K562 (cell line): Measurements from ENCODE around the gene FANCC.

Source experiments
- BHLHE40 ChIP-seq: IDR thresholded peaks from 2 replicates; pipeline ENCODE4 v1.6.1; 2011; ENCODE audit warnings: low read length, improper control_type of control experiment
- CBX2 ChIP-seq: fragments of 200-600 bp; sonication (generic); IDR thresholded peaks from one replicate; pipeline ENCODE4 v1.6.1; 2012; ENCODE audit warnings: mild to moderate bottlenecking, low read length, inconsistent platforms; ENCODE audit not compliant: insufficient read depth, poor library complexity, severe bottlenecking
- DEAF1 ChIP-seq: fragments of 450-650 bp; formaldehyde crosslinking; IDR thresholded peaks from 2 replicates; pipeline ENCODE4 v1.4.0; 2020; ENCODE audit warnings: mild to moderate bottlenecking, moderate library complexity
- FOXJ2 ChIP-seq: fragments of 200-800 bp; sonication (Bioruptor generic); IDR thresholded peaks from 2 replicates; pipeline ENCODE4 v1.6.1; 2016; ENCODE audit warnings: missing genetic modification characterization, missing compliant biosample characterization
- FOXM1 ChIP-seq, 2 experiments: fragments of 450-650 bp in 1 of 2; sonication (generic) in 1 of 2; formaldehyde crosslinking in 1 of 2; IDR thresholded peaks; 2 replicates each; pipeline versions ENCODE4 v1.6.1 to v1.9.0; 2017 to 2022; ENCODE audit warnings: low read depth in 2 of 2, mild to moderate bottlenecking in 2 of 2, missing genetic modification reagents in 1 of 2, moderate library complexity in 1 of 2
- GABPB1 ChIP-seq: sonication (generic); formaldehyde crosslinking; IDR thresholded peaks from 2 replicates; pipeline ENCODE4 v1.8.0; 2022; ENCODE audit warnings: mild to moderate bottlenecking, missing genetic modification reagents
- KAT8 ChIP-seq: fragments of 450-650 bp; IDR thresholded peaks from 2 replicates; pipeline ENCODE4 v1.6.1; 2016; ENCODE audit warnings: low read depth, mild to moderate bottlenecking
- MAZ ChIP-seq, 2 experiments: fragments of 450-650 bp in 1 of 2; sonication (generic) in 1 of 2; formaldehyde crosslinking; IDR thresholded peaks in 1 of 2; conservative IDR thresholded peaks in 1 of 2; 2 replicates each; pipeline versions ENCODE4 v1.4.0 to v1.5.0; 2020; ENCODE audit warnings: mild to moderate bottlenecking in 1 of 2, missing genetic modification reagents in 1 of 2
- MYNN ChIP-seq, 2 experiments: sonication (generic); formaldehyde crosslinking in 1 of 2; IDR thresholded peaks; 2 replicates each; pipeline versions ENCODE4 v1.5.0 to v1.6.1; 2016 to 2020; ENCODE audit warnings: antibody characterized with exemption in 1 of 2, missing genetic modification reagents in 1 of 2
- POLR2A ChIP-seq: fragments of 450-650 bp; conservative IDR thresholded peaks from 2 replicates; pipeline ENCODE4 v1.6.1; 2016
- YY1 ChIP-seq, 3 experiments: IDR thresholded peaks; 2 replicates each; pipeline ENCODE4 v1.6.1; 2011; ENCODE audit warnings: low read length in 2 of 3, mild to moderate bottlenecking in 2 of 3, moderate library complexity in 2 of 3, borderline replicate concordance in 1 of 3, control low read depth in 1 of 3, low read depth in 1 of 3; ENCODE audit not compliant: insufficient read depth in 3 of 3, insufficient replicate concordance in 2 of 3, control insufficient read depth in 1 of 3, insufficient read length in 1 of 3; ENCODE audit errors: extremely low read depth in 1 of 3
- ZBTB7A ChIP-seq: IDR thresholded peaks from 2 replicates; pipeline ENCODE4 v1.6.1; 2011; ENCODE audit warnings: low read depth, mild to moderate bottlenecking, low read length, moderate library complexity, borderline replicate concordance; ENCODE audit not compliant: control insufficient read depth
- TF ChIP-seq, protein P1 (sequence below), 3 experiments: IDR thresholded peaks in 2 of 3; conservative IDR thresholded peaks in 1 of 3; 2 replicates each; pipeline ENCODE4 v1.5.1; 2011 to 2012; ENCODE audit warnings: low read length in 3 of 3, mild to moderate bottlenecking in 3 of 3, control low read depth in 2 of 3, improper control_type of control experiment in 1 of 3, inconsistent platforms in 1 of 3, low read depth in 1 of 3, mixed read lengths in 1 of 3, moderate library complexity in 1 of 3; ENCODE audit not compliant: insufficient read depth in 2 of 3

DNA sequence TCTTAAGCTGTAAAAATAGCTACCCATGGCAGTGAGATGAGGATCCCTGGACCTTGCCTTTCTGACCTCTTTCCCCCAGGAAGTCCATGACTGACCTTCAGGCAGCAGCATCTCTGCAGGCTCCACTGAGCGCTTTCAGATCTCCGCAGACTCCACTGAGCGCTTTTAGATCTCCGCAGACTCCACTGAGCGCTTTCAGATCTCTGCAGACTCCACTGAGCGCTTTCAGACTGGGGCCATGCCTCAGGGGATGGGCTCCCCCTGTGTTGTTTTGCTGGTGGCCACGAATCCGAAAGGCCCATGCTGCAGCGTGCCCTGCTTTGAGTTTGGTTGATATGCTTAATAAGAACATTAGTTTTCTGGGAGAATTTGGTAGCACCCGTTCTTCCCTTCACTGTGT, 254.2 kb downstream of the FANCC start:
- TF ChIP-seq FOXJ2 (no peak), BHLHE40 (no peak), MYNN (IDR thresholded peaks at IDR 0.05) (no peak), MYNN (CRISPR knock-in tag; IDR thresholded peaks at IDR 0.05) (no peak), MAZ (CRISPR knock-in tag; conservative IDR thresholded peaks at IDR 0.05 in 1 of 2, IDR thresholded peaks at IDR 0.05 in 1 of 2) (no peak), YY1 (IDR thresholded peaks at IDR 0.05; ENCODE audit: borderline replicate concordance in 1 of 3, control insufficient read depth in 1 of 3, extremely low read depth in 1 of 3, insufficient read depth in 3 of 3, insufficient read length in 1 of 3, insufficient replicate concordance in 2 of 3, low read depth in 1 of 3, low read length in 2 of 3) (no peak), FOXM1 (IDR thresholded peaks at IDR 0.05; ENCODE audit: low read depth) (no peak), FOXM1 (CRISPR knock-in tag; IDR thresholded peaks at IDR 0.05; ENCODE audit: low read depth) (no peak), DEAF1 (no peak), ZBTB7A (no peak), CBX2 (no peak), KAT8 (no peak), POLR2A (no peak), GABPB1 (CRISPR knock-in tag) (no peak)
- TF ChIP-seq, protein P1, sequence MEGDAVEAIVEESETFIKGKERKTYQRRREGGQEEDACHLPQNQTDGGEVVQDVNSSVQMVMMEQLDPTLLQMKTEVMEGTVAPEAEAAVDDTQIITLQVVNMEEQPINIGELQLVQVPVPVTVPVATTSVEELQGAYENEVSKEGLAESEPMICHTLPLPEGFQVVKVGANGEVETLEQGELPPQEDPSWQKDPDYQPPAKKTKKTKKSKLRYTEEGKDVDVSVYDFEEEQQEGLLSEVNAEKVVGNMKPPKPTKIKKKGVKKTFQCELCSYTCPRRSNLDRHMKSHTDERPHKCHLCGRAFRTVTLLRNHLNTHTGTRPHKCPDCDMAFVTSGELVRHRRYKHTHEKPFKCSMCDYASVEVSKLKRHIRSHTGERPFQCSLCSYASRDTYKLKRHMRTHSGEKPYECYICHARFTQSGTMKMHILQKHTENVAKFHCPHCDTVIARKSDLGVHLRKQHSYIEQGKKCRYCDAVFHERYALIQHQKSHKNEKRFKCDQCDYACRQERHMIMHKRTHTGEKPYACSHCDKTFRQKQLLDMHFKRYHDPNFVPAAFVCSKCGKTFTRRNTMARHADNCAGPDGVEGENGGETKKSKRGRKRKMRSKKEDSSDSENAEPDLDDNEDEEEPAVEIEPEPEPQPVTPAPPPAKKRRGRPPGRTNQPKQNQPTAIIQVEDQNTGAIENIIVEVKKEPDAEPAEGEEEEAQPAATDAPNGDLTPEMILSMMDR (IDR thresholded peaks at IDR 0.05 in 2 of 3, conservative IDR thresholded peaks at IDR 0.05 in 1 of 3; ENCODE audit: insufficient read depth in 2 of 3, low read depth in 1 of 3, low read length in 3 of 3) = no peak
